Effector CD8-positive, alpha-beta T cell (primary cell): ENCODE measurements around the gene SLC25A22.

Source experiments
- DNase-seq: peaks from one replicate; lab custom pipeline; 2025; lab: John Stamatoyannopoulos, UW

The SLC25A22 gene

DNA sequence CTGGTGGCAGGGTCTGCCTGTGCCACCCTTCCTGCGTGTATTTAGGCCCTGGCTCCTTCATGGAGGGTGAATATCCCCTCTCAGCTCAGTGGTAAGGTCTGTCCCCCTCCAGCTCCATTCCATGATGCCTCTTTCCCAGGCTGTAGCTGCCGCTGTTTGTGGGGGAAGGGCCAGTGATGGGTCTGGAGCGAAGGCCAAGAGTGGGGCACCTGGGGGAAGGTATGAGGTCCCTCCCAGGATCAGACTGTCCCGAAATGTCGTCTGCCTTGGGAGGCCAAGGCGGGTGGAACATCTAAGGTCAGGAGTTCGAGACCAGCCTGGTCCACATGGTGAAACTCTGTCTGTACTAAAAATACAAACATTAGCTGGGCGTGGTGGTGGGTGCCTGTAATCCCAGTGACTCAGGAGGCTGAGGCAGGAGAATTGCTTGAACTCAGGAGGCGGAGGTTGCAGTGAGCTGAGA, 35.8 kb upstream of the SLC25A22 start:
- DNase-seq: no peak

DNA sequence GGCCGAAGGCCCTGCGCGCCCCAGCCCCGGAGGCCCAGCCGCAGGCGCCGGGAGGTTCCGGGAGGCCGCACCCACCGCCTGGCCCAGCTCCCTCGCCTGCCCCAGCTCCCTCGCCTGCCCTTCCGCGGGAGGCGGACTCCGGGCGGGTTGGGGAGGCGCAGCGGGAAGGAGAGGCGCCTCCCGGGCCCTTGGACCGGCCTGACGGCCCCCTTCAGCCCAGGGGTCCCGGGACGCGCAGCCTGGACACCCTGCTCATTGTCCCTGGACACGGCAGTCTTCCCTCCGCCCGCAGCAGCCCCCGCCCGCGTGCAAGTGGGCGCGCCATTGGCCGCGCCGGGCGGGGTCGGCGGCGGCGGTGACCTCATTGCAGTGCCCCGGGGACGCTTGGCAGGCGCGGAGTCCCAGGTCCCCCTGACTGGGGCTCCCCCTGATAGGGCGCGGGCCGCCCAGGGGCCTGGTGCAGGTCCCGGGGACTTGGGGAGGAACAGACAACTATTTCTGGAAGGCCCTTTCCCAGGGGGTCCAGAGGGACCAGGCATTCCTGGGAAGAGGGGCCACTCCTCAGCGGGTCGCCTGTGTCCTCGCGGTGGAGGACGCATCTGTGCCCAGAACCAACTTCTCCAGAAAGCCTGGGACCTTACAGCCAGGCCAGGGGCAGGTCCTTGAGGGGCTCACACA, 35.2 kb upstream of the SLC25A22 start:
- no peak for DNase-seq

DNA sequence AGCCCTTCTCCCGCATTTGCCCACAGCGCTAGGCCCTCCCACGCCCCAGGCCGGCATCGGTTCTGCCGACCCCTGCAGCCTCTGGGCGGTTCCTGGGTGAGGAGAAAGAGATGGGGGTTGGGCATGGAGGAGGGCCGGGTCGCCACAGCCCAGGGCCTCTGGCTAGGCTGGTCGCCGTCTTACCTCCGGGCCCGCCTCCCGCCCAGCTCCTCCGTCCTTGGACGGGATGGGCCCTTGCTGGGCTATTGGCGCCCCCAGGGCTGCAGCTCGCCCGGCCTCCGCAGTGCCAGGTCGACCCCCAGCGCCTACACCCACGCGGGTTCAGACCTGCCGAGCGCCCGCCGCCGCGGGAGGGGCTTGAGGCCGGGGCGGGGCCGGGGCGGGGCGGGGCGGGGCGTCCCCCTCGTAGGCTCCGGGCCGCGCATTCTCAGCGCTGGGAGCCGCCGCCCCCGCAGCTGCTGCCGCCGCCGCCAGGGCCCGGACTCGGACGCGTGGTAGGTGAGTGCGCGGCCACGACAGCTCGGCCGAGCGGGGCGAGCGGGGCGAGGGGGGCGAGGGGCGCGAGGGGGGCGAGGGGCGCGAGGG, 34.5 kb upstream of the SLC25A22 start, which contains the start of gene CD151:
Gene CD151 (plus strand): TSS at position 424 of the 585 bp plus-strand sequence. CDS start 3,118 bp downstream, outside the sequence.
- DNase-seq: peak; percentile 25

DNA sequence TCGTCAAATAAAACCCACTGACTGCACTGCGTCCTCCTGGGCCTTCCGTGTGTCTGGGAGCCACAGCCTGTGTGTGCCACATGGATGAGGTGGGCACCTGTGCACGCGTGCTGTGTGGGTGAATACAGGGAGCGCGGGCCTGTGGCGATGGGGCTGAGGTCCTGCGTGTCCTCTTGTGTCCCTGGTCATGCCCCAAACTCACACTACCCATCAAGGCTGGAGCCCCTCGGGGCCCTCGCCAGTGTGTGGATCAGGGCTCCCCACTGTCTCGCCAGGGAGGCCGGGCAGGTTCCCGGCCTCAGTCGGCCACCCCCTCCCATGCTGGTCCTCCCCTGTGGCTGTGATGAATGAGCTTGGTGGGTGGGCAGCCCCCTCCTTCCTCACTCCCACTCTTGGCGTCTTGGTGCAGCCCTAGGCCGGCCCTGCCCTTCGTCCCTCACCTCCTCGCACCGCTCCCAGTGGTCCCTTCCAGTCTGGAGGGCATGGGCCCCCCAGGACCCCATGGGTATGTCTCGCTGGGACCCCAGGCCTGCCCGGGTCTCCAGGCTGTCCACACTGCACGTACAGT, 34.0 kb upstream of the SLC25A22 start:
- no peak for DNase-seq

DNA sequence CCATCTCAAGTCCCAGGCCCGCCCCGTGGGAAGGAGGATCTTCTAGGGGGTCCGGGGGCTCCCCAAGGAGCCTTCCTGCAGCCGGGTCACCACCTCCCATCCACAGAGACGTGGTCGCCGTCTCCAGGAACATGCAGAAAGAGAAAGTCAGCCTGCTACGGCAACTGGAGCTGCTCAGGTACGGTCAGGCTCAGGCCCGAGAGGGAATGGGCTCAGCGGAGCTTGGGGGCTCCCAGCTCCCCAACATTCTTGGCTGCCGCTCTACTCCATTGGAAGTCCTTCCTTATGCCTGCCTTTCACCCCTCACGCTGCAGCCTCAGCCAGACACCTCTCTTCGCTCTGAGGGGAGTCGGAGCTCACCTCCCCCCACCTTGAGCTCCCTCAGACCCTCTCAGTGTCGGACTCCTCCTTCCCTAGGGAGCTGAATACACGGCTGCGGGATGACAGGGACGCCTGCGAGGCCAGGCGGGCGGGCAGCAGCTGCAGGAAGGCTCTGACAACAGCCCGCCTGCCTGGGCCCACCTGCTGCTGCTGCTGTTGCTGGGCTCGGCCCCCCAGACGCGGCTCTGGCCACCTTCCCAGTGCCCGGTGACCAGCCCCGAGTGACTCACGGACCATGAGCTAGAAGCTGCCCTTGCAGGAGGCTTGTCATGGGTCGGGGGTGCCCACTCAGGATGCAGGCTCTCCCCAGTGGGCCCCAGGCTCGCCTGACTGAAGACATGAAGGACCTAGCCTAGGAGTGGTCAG, 33.2 kb upstream of the SLC25A22 start:
- no peak for DNase-seq

DNA sequence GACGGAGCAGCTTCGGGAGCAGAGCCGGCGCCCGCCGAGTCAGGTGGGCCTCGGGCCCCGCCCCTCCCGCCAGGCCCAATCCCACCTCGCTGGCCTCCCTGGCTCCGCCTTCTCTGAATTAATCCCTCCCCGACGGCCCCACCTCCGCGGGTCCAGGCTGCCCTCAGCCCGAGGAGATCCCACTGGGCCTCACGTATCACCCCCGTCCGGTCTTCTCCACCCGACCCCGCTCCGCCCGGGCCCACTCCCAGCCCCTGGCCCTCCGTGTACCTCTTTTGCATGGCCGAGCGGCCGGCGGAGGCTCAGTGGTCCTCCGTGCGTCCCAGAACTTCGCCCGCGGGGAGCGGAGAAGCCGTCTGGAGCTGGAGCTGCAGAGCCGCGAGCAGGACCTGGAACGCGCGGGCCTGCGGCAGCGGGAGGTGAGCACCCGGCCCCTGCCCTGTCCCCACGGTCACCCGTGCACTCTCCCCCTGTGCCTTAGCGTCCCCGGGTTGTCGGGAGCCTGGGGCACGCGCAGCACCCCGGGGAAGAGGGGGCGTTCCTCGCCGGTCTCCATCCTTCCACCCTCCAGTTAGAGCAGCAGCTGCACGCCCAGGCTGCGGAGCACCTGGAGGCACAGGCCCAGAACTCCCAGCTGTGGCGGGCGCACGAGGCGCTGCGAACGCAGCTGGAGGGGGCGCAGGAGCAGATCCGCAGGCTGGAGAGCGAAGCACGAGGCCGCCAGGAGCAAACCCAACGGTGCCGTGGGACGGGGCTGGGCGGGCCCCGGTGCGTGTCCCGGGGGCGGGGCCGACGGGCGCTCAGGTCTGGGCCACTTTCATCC, 32.4 kb upstream of the SLC25A22 start:
- peak; percentile 55 for DNase-seq

DNA sequence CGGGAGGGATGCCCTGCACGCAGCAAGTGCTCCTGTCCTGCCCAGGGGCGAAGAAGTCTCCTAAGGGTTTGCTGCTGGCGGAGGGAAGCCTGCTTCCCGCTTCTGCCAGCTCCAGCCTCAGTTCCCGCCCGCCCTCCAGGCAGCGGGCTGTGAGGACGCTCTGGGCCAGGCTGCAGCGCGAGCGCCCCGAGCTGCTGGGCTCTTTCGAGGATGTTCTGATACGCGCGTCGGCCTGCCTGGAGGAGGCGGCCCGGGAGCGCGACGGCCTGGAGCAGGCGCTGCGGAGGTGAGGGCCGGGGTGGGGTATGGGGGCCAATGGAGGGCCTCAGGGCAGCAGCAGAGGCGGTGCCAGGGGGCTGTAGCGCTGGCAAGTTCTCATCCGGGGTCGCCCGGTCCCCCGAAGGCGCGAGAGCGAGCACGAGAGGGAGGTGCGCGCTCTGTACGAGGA, 31.8 kb upstream of the SLC25A22 start:
- DNase-seq: no peak

DNA sequence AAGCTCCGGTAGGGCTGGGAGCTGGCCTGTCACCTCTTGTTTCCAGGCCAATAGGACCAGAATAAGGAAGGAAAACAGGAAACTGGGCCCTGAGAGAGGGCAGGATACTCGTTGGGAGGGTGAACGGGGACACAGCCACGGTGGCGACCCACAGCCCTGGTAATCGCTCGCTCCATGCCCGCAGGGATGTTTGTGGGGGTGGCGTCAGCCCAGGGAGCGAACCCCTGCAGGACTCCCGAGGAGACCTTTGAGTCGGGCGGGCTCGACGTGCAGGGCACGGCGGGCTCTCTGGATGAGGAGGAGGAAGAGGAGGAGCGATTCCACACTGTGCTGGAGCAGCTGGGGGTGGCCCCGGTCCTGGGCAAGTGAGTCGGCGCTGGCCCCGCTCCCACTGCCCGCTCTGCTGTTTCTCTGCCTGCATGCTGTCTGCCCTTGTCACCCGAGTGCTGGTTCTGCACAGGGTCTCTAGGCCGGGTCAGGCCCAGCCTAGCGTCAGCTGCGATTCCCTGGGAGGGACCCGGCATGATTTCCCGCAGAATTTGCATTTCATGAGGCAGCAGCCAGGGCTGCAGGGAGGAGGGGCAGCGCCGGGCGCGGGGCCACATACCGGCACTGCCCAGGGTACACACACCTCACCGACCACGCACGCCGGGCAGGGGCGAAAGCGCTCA, 31.2 kb upstream of the SLC25A22 start:
- DNase-seq: no peak

DNA sequence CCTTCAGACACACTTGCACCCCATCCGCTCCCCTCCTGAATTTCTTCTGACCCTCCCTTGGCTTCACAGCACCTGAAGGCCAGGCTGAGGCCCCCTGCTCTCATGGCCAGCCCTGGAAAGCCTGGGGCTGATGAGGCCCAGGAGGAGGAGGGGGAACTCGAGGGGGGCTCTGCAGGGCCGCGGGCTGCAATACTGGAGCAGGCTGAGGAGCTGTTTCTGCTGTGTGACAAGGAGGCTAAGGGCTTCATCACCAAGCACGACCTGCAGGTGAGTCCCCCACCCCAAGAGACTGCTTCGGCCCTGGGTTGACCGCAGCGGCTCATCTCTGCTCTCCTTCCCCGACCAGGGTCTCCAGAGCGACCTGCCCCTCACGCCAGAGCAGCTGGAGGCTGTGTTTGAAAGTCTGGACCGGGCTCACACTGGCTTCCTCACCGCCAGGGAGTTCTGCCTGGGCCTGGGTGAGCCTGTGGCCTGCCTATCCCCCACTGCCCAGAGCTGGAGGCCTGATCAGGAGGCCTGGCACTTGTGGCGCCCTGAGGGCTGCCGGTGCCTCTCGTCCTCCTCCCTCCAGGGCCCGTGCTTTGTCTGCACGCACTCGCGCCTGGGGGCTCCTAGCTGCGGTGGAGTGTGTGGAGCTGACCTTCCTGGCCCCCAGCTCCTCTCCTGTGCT, 30.6 kb upstream of the SLC25A22 start:
- DNase-seq: no peak

DNA sequence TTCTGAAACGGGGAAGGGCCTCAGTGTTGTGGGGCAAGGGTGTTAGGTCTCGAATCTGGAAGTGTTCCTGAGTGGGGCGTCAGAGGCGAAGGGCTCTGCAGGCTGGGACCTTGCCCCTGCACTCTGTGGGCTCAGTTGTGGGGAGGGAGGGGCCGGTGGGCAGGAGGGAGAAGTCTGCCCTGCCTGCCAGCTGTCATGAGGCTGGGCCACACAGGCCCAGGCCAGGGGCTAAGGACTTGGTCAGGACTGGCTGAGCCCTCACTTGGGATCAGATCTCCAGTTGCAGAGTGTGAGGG, 29.8 kb upstream of the SLC25A22 start, which contains the start of gene CRACR2B:
Gene CRACR2B (plus strand): TSS at position 23 of the 296 bp plus-strand sequence. CDS start 689 bp downstream, outside the sequence.
- DNase-seq: no peak

DNA sequence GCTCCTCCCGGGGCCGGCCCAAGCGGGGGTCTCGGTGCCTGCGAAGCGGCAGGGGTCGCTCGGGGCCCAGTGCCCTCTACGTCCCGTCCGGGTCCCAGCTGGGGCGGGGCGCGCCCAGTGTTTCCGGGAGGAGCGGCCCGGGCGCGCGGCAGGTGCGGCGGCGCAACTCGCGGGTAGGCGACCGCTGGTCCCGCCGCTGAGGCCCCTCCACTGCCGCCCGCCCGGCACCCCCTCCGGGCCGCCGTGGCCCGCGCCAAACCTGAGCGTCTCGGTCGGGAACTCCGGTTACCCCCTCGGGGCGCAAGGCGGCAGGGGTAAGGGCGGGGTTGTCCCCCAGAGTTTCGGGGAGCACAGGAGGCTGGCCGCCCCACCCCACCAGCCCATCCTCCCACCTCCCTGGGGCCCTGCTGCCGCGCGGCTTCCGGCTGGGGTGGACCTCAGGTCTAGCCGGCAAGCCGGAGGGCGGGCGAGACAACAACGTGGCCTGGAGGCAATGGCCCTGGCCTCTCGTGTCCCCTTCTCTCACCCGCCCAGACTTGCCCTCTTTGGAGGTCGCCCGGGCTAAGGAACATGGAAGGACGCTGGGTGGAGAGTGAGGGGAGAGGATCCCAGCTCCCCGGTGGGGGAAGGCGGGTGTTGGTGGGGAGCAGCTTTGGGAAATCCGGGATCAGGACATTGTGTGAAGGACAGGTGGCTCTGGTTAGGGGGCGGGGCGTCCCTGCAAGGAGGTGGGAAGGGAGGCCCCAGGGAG, 29.2 kb upstream of the SLC25A22 start:
- DNase-seq: no peak

DNA sequence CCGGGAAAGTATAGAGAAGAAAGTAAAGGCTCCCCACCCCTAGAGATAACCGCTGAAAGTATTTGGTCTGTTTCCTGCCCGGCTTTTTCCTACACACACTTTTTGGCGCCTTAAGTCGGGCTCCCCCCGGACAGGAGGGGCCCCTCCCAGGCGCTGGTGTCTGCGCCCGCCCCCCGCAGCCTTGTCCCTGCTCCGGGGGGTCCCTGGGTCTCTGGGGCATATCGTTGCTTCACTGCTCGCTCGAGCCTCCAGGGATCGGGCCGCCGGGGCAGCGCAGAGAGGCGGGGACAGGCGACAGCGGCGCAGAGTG, 28.7 kb upstream of the SLC25A22 start:
- DNase-seq: no peak

DNA sequence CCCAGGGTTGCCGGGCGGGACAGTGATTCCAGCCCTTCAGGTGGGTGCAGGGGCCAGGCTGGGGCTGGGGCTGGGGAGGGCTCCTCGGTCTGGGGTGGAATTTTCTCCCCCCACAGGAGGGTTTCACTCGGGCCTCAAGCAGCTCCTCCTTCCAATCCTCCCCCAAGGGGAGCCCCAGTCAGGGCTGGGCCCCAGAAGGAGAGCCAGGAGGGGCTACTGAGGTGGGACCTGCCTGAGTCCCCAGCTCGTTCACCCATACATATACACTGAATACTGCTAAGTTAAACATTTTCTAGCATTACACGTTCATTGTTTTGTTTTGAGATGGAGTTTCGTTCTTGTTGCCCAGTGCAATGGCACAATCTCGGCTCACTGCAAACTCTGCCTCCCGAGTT, 28.1 kb upstream of the SLC25A22 start:
- DNase-seq: no peak

DNA sequence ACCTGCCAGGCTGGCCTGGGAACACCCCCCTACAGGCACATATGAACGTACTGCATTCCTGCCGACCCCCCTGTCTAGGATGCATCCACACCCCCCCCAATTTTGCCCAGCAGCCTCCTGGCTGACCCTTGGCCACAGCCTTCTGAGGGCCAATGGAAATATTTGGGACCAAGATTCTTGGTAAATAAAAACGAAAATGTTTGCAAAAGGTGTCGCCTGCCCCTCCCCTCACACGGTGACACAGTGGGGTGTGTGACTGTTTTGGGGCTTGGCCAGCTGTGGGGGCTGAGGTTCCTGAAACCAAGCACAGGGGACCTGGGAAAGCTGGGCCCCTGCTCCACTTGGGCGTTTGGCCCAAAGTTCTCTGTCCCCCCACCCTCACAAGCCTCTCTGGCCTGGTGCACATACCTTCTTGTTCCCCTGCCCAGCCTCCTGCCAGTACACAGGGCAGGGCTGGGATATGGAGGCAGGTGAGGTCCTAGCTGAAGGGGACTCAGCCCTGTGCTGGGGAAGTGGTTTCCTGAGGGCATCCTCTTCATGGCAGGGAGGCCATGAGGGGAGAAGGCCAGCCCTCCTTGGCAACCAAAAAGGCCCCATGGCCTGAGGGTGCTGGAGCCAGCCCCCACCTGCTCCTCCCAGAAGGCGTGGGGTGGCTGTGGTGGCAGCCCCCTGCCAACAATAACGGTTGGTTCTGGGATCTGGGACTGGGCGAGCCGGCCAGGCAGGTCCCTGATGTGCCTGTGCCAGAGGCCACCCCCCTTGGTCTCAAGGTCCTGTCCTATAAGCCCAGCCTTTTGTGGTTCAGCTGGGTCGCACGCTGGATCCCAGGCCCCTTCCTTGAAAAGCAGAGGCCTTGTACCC, 27.5 kb upstream of the SLC25A22 start:
- no peak for DNase-seq

DNA sequence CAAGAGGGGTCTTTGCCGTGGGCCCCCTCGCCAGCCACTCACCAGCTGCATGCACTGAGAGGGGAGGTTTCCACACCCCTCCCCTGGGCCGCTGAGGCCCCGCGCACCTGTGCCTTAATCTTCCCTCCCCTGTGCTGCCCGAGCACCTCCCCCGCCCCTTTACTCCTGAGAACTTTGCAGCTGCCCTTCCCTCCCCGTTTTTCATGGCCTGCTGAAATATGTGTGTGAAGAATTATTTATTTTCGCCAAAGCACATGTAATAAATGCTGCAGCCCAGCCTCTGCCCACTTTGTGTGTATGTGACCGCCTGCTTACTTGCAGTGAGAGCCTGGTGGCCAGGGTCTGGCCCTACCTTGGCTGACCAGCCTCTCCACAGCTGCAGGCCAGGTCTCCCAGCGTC, 26.9 kb upstream of the SLC25A22 start:
- no peak for DNase-seq

DNA sequence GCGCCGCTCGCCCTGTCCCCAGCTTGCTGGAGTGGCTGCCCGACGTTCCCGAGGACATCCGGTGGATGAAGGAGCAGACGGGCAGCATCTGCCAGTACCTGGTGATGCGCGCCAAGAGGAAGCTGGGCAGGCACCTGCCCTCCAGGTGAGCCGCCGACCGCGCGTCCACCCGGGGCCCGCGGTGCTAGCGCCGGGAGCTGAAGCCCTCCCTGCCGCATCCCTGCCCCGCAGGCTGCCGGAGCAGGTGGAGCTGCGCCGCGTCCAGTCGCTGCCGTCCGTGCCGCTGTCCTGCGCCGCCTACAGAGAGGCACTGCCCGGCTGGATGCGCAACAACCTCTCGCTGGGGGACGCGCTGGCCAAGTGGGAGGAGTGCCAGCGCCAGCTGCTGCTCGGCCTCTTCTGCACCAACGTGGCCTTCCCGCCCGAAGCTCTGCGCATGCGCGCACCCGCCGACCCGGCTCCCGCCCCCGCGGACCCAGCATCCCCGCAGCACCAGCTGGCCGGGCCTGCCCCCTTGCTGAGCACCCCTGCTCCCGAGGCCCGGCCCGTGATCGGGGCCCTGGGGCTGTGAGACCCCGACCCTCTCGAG, 26.3 kb upstream of the SLC25A22 start:
- no peak for DNase-seq

DNA sequence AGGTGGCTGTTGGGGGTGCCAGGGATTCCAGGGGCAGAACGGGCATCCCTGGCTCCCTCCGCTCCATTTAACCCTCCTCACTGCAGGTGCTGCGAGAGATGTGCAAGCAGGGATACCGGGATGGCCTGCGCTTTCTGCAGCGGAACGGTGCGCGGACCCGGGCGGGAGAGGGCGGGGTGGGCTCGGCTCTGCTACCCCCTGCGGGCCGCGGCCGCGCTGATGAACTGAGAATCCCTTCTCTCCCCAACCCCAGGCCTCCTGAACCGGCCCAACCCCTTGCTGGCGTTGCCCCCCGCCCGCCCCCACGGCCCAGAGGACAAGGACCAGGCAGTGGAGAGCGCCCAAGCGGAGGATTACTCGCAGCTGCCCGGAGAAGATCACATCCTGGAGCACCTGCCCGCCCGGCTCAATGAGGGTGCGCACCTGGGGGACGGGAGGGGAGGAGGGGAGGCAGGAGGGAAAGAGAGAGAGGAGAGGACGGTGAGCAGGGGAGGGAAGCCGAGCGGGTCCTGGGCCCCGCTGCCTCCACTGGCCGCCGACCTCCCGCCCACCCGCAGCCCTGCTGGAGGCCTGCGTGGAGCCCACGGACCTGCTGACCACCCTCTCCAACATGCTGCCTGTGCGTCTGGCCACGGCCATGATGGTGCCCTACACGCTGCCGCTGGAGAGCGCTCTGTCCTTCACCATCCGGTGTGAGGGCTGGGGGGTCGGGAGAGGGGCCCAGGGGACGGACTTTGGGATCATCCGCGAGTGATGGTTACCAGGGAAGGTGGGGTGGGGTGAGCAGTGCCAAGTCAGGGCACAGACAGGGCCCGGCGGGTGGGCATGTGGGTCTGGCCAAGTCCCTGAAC, 25.6 kb upstream of the SLC25A22 start:
- DNase-seq: no peak
